GM12878 (cell line): ENCODE results near the gene SLC29A1. TPM values are rescaled to one million over a fixed set of nuclear protein-coding genes. Genes with fewer than 3 reads are reported as not detected.

ENCODE experiments used
- ASH2L ChIP-seq: fragments of 300-600, 200-600 bp; sonication (generic); IDR thresholded peaks from 2 replicates; pipeline ENCODE4 v1.6.1; 2017; ENCODE audit warnings: low read depth, mild to moderate bottlenecking, borderline replicate concordance
- BCL3 ChIP-seq: IDR thresholded peaks from 2 replicates; pipeline ENCODE4 v1.6.1; 2011; ENCODE audit warnings: borderline replicate concordance, low read depth, mild to moderate bottlenecking, moderate library complexity, low read length; ENCODE audit not compliant: insufficient read depth, poor library complexity, severe bottlenecking
- BRCA1 ChIP-seq: IDR thresholded peaks from 2 replicates; pipeline ENCODE4 v1.6.1; 2011; ENCODE audit warnings: low read depth, low read length, improper control_type of control experiment
- CHD1 ChIP-seq: IDR thresholded peaks from 2 replicates; pipeline ENCODE4 v1.6.1; 2012; ENCODE audit warnings: low read depth, low read length, improper control_type of control experiment
- CHD2 ChIP-seq: IDR thresholded peaks from 2 replicates; pipeline ENCODE4 v1.6.1; 2011; ENCODE audit warnings: low read depth, low read length, improper control_type of control experiment, borderline replicate concordance
- DPF2 ChIP-seq: fragments of 450-650 bp; IDR thresholded peaks from 2 replicates; pipeline ENCODE4 v1.6.1; 2017; ENCODE audit warnings: mild to moderate bottlenecking
- ETV6 ChIP-seq, 2 experiments: fragments of 450-650 bp in 1 of 2; IDR thresholded peaks in 1 of 2; conservative IDR thresholded peaks in 1 of 2; 2 replicates each; pipeline ENCODE4 v1.6.1; 2014; ENCODE audit warnings: antibody characterized with exemption in 1 of 2, borderline replicate concordance in 1 of 2, low read depth in 1 of 2, mild to moderate bottlenecking in 1 of 2, moderate library complexity in 1 of 2
- HDAC6 ChIP-seq: fragments of 200-600 bp; sonication (generic); IDR thresholded peaks from one replicate; pipeline ENCODE4 v1.8.0; 2017; ENCODE audit warnings: antibody characterized with exemption; ENCODE audit not compliant: unreplicated experiment
- IKZF2 ChIP-seq, 2 experiments: fragments of 450-650 bp; IDR thresholded peaks; 2 replicates each; pipeline ENCODE4 v1.6.1; 2017; ENCODE audit warnings: mild to moderate bottlenecking in 2 of 2, moderate library complexity in 2 of 2
- IRF3 ChIP-seq: fragments of 450-650 bp; IDR thresholded peaks from 2 replicates; pipeline ENCODE4 v1.6.1; 2014; ENCODE audit warnings: mild to moderate bottlenecking
- LARP7 ChIP-seq: fragments of 450-650 bp; IDR thresholded peaks from 2 replicates; pipeline ENCODE4 v1.6.1; 2017; ENCODE audit warnings: mild to moderate bottlenecking
- MXI1 ChIP-seq: fragments of 150-350 bp; IDR thresholded peaks from 2 replicates; pipeline ENCODE4 v1.6.1; 2011; ENCODE audit warnings: low read depth, mild to moderate bottlenecking, inconsistent platforms, low read length, improper control_type of control experiment
- NFYA ChIP-seq: IDR thresholded peaks from 2 replicates; pipeline ENCODE4 v1.6.1; 2011; ENCODE audit warnings: low read depth, mild to moderate bottlenecking, low read length, improper control_type of control experiment, borderline replicate concordance
- RAD51 ChIP-seq: fragments of 450-650 bp; IDR thresholded peaks from 2 replicates; pipeline ENCODE4 v1.6.1; 2016; ENCODE audit warnings: moderate library complexity, mild to moderate bottlenecking, inconsistent platforms
- SIX5 ChIP-seq: IDR thresholded peaks from 2 replicates; pipeline ENCODE4 v1.6.1; 2011; ENCODE audit warnings: mild to moderate bottlenecking, low read depth, low read length, moderate library complexity; ENCODE audit not compliant: severe bottlenecking
- SP1 ChIP-seq: IDR thresholded peaks from one replicate; pipeline ENCODE4 v1.6.1; 2011; ENCODE audit warnings: low read depth, low read length
- SPI1 ChIP-seq: IDR thresholded peaks from 2 replicates; pipeline ENCODE4 v1.6.1; 2011; ENCODE audit warnings: low read depth, mild to moderate bottlenecking, low read length, moderate library complexity, borderline replicate concordance; ENCODE audit not compliant: insufficient read depth
- SUZ12 ChIP-seq: fragments of 200-600 bp; sonication (generic); IDR thresholded peaks from one replicate; pipeline ENCODE4 v1.6.1; 2018; ENCODE audit warnings: antibody characterized with exemption, mild to moderate bottlenecking; ENCODE audit not compliant: unreplicated experiment
- ZNF24 ChIP-seq: fragments of 450-650 bp; IDR thresholded peaks from 2 replicates; pipeline ENCODE4 v1.6.1; 2017; ENCODE audit warnings: antibody characterized with exemption, mild to moderate bottlenecking
- polyA plus RNA-seq, 11 experiments: library from polyadenylated mRNA; depleted of rRNA in 4 of 11; unstranded in 6 of 11; stranded (reverse) in 5 of 11; fragments of >200 nt; fragmentation: Nextera tagmentation in 4 of 11; fragmentation: Illumina TruSeq in 1 of 11; extraction: Ambion mirVana in 4 of 11; extraction: Trizol in 1 of 11; gene quantifications; 1 replicate in 1 of 11; 2 replicates in 10 of 11; pipeline versions ENCODE4 v1.2.1 to v1.2.3, GENCODE V29; 2011 to 2016; ENCODE audit warnings: inconsistent platforms in 2 of 11, missing spikeins in 2 of 11, low read depth in 1 of 11
- total RNA-seq, 4 experiments: library from RNA; depleted of rRNA in 3 of 4; stranded (reverse); fragments of >200 nt in 3 of 4; fragmentation: Illumina TruSeq in 1 of 4; extraction: Trizol in 1 of 4; gene quantifications; 2 replicates each; pipeline versions ENCODE4 v1.2.1 to v1.2.3, GENCODE V29; 2013 to 2021
- TF ChIP-seq, protein P1 (sequence below): IDR thresholded peaks from 2 replicates; pipeline ENCODE4 v1.6.1; 2012; ENCODE audit warnings: mild to moderate bottlenecking, low read depth, low read length

The SLC29A1 gene
- total and polyA plus RNA-seq, 10 of the 15 experiments (the other 5 are each of a cell fraction or from before 2014, with no cell fraction given) = 10.0 to 132 (median 93.4) TPM

GRCh38 chr6:44245912-44246662 lies 22.7 kb downstream of the SLC29A1 start (continued):
- TF ChIP-seq, protein P1, sequence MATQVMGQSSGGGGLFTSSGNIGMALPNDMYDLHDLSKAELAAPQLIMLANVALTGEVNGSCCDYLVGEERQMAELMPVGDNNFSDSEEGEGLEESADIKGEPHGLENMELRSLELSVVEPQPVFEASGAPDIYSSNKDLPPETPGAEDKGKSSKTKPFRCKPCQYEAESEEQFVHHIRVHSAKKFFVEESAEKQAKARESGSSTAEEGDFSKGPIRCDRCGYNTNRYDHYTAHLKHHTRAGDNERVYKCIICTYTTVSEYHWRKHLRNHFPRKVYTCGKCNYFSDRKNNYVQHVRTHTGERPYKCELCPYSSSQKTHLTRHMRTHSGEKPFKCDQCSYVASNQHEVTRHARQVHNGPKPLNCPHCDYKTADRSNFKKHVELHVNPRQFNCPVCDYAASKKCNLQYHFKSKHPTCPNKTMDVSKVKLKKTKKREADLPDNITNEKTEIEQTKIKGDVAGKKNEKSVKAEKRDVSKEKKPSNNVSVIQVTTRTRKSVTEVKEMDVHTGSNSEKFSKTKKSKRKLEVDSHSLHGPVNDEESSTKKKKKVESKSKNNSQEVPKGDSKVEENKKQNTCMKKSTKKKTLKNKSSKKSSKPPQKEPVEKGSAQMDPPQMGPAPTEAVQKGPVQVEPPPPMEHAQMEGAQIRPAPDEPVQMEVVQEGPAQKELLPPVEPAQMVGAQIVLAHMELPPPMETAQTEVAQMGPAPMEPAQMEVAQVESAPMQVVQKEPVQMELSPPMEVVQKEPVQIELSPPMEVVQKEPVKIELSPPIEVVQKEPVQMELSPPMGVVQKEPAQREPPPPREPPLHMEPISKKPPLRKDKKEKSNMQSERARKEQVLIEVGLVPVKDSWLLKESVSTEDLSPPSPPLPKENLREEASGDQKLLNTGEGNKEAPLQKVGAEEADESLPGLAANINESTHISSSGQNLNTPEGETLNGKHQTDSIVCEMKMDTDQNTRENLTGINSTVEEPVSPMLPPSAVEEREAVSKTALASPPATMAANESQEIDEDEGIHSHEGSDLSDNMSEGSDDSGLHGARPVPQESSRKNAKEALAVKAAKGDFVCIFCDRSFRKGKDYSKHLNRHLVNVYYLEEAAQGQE = no peak
- TF ChIP-seq ASH2L (no peak), SP1 (peak; percentile 56), HDAC6 (no peak), BCL3 (peak; percentile 23), BRCA1 (0 out of 2 replicates have a peak, but pooled peaks have one; percentile 22), ZNF24 (peak; percentile 32; the same call in 1 of the 2 replicates), RAD51 (no peak), IKZF2 (IDR thresholded peaks at IDR 0.05) (peak; percentile 35 to 50; a peak in 3 of 4 replicates), CHD2 (peak; percentile 92), IRF3 (no peak), CHD1 (no peak), MXI1 (no peak), DPF2 (peak; percentile 69), SUZ12 (no peak), ETV6 (conservative IDR thresholded peaks at IDR 0.05 in 1 of 2, IDR thresholded peaks at IDR 0.05 in 1 of 2; ENCODE audit: borderline replicate concordance in 1 of 2, low read depth in 1 of 2) (no peak), SIX5 (no peak), NFYA (no peak), LARP7 (peak; percentile 68; the same call in 1 of the 2 replicates), SPI1 (no peak)
